Measurements from ENCODE around the gene LGMN. TPM values are rescaled to one million over a fixed set of nuclear protein-coding genes. Genes with fewer than 3 reads are reported as not detected.
"Not testable (repeated sequence)": the region's sequence is repeated elsewhere in the genome, so short reads cannot be mapped to it uniquely, and the experiment has no call there.

LGMN gene
- total RNA-seq, 2 donors from 2014 or later: 83.6 to 167 TPM

DNA sequence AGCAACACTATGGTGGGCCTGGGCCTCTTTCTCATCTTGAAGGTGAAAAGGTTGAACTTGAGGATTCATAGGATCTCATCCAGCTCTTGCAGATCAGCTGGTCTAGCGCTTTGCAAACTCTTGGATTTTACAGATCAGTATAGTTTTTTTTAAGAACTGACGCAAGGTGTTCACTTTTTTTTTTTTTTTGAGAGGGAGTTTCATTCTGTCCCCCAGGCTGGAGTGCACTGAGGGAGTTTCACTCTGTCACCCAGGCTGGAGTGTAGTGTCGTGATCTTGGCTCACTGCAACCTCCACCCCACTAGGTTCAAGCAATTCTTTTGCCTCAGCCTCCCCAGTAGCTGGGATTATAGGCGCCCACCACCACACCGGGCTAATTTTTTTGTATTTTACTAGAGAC, 20.4 kb upstream of the LGMN start:
- Histone ChIP-seq H3K4me3 (no peak overlapping the region), H3K9me3 (no peaks in the 10 kb centered on the region), H3K27me3 (replicated peaks; ENCODE audit: insufficient read depth) (no peaks in the 10 kb centered on the region), H3K4me1 (ENCODE audit: control insufficient read depth in 1 of 2, low read depth in 2 of 2) (no peaks in the 10 kb centered on the region), H3K36me3 (no peaks in the 10 kb centered on the region), H3K27ac (peak overlapping the region in 1 of 2 donors; percentile 12)
- ATAC-seq (ENCODE audit: insufficient number of reproducible peaks, low FRiP score, low read depth) (no peak), DNase-seq (ENCODE audit: low spot score) (no peak)
- TF ChIP-seq CTCF (IDR thresholded peaks at IDR 0.05): no peak

GRCh38 chr14:92768236-92768635, 19.8 kb upstream of the LGMN start:
- not testable (repeated sequence) for H3K9me3 ChIP-seq; H3K4me1 ChIP-seq (ENCODE audit: control insufficient read depth in 1 of 2, low read depth in 2 of 2); H3K4me3 ChIP-seq; DNase-seq (ENCODE audit: low spot score); H3K36me3 ChIP-seq; H3K27me3 ChIP-seq (replicated peaks; ENCODE audit: insufficient read depth); ATAC-seq (ENCODE audit: insufficient number of reproducible peaks, low FRiP score, low read depth)
- peak overlapping the region in 1 of 2 donors; percentile 12 for H3K27ac ChIP-seq

GRCh38 chr14:92763666-92764631, 15.5 kb upstream of the LGMN start:
- ATAC-seq (ENCODE audit: insufficient number of reproducible peaks, low FRiP score, low read depth); H3K36me3 ChIP-seq; DNase-seq (ENCODE audit: low spot score); H3K9me3 ChIP-seq; H3K27ac ChIP-seq; H3K4me1 ChIP-seq (ENCODE audit: control insufficient read depth in 1 of 2, low read depth in 2 of 2); H3K27me3 ChIP-seq (replicated peaks; ENCODE audit: insufficient read depth); H3K4me3 ChIP-seq: not testable (repeated sequence)

- TF ChIP-seq CTCF (IDR thresholded peaks at IDR 0.05): no peak
- no peaks in the 10 kb centered on the region for H3K36me3 ChIP-seq
- no peaks in the 10 kb centered on the region for H3K9me3 ChIP-seq
- H3K27ac ChIP-seq: no peak overlapping the region
- no peaks in the 10 kb centered on the region for H3K27me3 ChIP-seq (replicated peaks; ENCODE audit: insufficient read depth)
- ATAC-seq (ENCODE audit: insufficient number of reproducible peaks, low FRiP score, low read depth) (no peak), DNase-seq (ENCODE audit: low spot score) (no peak)
- no peak overlapping the region for H3K4me3 ChIP-seq
- H3K4me1 ChIP-seq (ENCODE audit: control insufficient read depth in 1 of 2, low read depth in 2 of 2): no peaks in the 10 kb centered on the region
Measured at GRCh38 chr14:92760524-92760805, 12.0 kb upstream of the LGMN start.

DNA sequence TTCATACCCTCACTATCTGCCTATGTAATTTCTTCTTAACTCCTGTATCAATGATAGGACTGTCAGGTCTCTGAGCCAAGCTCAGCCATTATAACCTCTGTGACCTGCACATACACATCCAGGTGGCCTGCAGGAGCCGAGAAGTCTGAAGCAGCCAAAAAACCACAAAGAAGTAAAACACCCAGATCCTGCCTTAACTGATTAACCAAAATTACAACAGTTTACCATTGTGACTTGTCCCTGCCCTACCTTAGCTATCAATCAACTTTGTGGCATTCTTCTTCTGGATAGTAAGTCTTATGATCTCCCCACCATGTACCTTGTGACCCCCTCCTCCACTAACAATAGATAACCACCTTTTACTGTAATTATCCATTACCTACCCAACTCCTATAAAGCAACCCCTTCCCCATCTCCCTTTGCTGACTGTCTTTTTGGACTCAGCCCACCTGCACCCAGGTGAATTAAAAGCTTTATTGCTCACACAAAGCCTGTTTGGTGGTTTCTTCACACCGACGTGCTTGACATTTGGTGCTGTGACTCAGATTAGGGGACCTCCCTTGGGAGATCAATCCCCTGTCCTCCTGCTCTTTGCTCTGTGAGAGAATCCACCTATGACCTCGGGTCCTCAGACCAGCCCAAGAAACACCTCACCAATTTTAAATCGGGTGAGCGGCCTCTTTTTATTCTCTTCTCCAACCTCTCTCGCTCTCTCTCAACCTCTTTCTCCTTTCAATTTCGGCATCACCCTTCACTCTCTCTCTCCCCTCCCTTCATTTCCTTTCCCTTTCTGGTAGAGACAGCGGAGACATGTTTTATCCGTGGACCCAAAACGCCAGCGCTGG, 11.5 kb upstream of the LGMN start:
- Histone ChIP-seq H3K4me3 (no peak overlapping the region), H3K27me3 (replicated peaks; ENCODE audit: insufficient read depth) (no peaks in the 10 kb centered on the region), H3K36me3 (no peaks in the 10 kb centered on the region), H3K4me1 (ENCODE audit: control insufficient read depth in 1 of 2, low read depth in 2 of 2) (no peaks in the 10 kb centered on the region), H3K9me3 (no peaks in the 10 kb centered on the region), H3K27ac (no peak overlapping the region)
- DNase-seq (ENCODE audit: low spot score): no peak
- no peak for TF ChIP-seq CTCF (IDR thresholded peaks at IDR 0.05)
- no peak for ATAC-seq (ENCODE audit: insufficient number of reproducible peaks, low FRiP score, low read depth)

GRCh38 chr14:92759300-92759678, 10.9 kb upstream of the LGMN start:
- Histone ChIP-seq H3K27ac (no peak overlapping the region), H3K9me3 (no peaks in the 10 kb centered on the region), H3K4me3 (no peak overlapping the region), H3K36me3 (no peaks in the 10 kb centered on the region), H3K4me1 (ENCODE audit: control insufficient read depth in 1 of 2, low read depth in 2 of 2) (no peaks in the 10 kb centered on the region), H3K27me3 (replicated peaks; ENCODE audit: insufficient read depth) (no peaks in the 10 kb centered on the region)
- ATAC-seq (ENCODE audit: insufficient number of reproducible peaks, low FRiP score, low read depth) (no peak), DNase-seq (ENCODE audit: low spot score) (no peak)
- TF ChIP-seq CTCF (IDR thresholded peaks at IDR 0.05): no peak

Measured in thoracic aorta (tissue), 2 donors.